Neuronal stem cell (in vitro differentiated cells): Measurements from ENCODE around the gene ZBTB8A.

Experiments used
- DNase-seq: peaks from one replicate; pipeline ENCODE4 v3.0.0-alpha.2; 2013; ENCODE audit warnings: low spot score
- H2AFZ ChIP-seq: one replicate; pipeline ENCODE4 v1.6.1; 2013; ENCODE audit warnings: mild to moderate bottlenecking, low read length, inconsistent platforms
- H2AK5ac ChIP-seq: 2 replicates; pipeline ENCODE4 v1.6.1; 2013; ENCODE audit warnings: low read depth, mild to moderate bottlenecking, inconsistent platforms, low read length, moderate library complexity, mixed read lengths
- H2BK120ac ChIP-seq: 2 replicates; pipeline ENCODE4 v1.6.1; 2013; ENCODE audit warnings: low read depth, mild to moderate bottlenecking, inconsistent platforms, low read length, moderate library complexity, mixed read lengths
- H2BK12ac ChIP-seq: one replicate; pipeline ENCODE4 v1.6.1; 2013; ENCODE audit warnings: low read length, inconsistent platforms
- H2BK15ac ChIP-seq: 2 replicates; pipeline ENCODE4 v1.6.1; 2013; ENCODE audit warnings: mild to moderate bottlenecking, low read length, inconsistent platforms, mixed read lengths
- H2BK5ac ChIP-seq: one replicate; pipeline ENCODE4 v1.6.1; 2013; ENCODE audit warnings: inconsistent platforms, mild to moderate bottlenecking, low read length, moderate library complexity
- H3K14ac ChIP-seq: one replicate; pipeline ENCODE4 v1.6.1; 2013; ENCODE audit warnings: low read length, inconsistent platforms
- H3K18ac ChIP-seq: 2 replicates; pipeline ENCODE4 v1.6.1; 2013; ENCODE audit warnings: low read length, inconsistent platforms
- H3K23ac ChIP-seq: 2 replicates; pipeline ENCODE4 v1.6.1; 2013; ENCODE audit warnings: low read depth, mild to moderate bottlenecking, mixed read lengths, low read length, inconsistent platforms; ENCODE audit not compliant: poor library complexity
- H3K27ac ChIP-seq: replicated peaks from 3 replicates; pipeline ENCODE4 v1.5.1; 2013; ENCODE audit warnings: low read length, inconsistent platforms
- H3K27me3 ChIP-seq, 3 experiments: 2 replicates each; pipeline ENCODE4 v1.6.1; 2013; ENCODE audit warnings: low read length in 3 of 3, mild to moderate bottlenecking in 2 of 3, inconsistent platforms in 1 of 3, low read depth in 1 of 3, mixed read lengths in 1 of 3, moderate library complexity in 1 of 3; ENCODE audit not compliant: control insufficient read depth in 3 of 3, insufficient read depth in 3 of 3
- H3K36me3 ChIP-seq, 2 donors: replicated peaks in 1 of 2; 2 replicates each; pipeline ENCODE4 v1.6.1; 2013; ENCODE audit warnings: low read length in 2 of 2; ENCODE audit not compliant: control insufficient read depth in 2 of 2, insufficient read depth in 2 of 2
- H3K4ac ChIP-seq: 2 replicates; pipeline ENCODE4 v1.6.1; 2013; ENCODE audit warnings: inconsistent platforms, mild to moderate bottlenecking, low read length, moderate library complexity
- H3K4me1 ChIP-seq, 2 donors: 1 replicate in 1 of 2; 2 replicates in 1 of 2; pipeline ENCODE4 v1.6.1; 2013; ENCODE audit warnings: low read length in 2 of 2, low read depth in 1 of 2; ENCODE audit not compliant: control insufficient read depth in 2 of 2, insufficient read depth in 1 of 2
- H3K4me2 ChIP-seq: one replicate; pipeline ENCODE4 v1.6.1; 2013; ENCODE audit warnings: mild to moderate bottlenecking, low read length, inconsistent platforms; ENCODE audit not compliant: insufficient read depth, poor library complexity, severe bottlenecking
- H3K4me3 ChIP-seq, 2 donors: 2 replicates each; pipeline ENCODE4 v1.5.1; 2013; ENCODE audit warnings: low read length in 2 of 2, mild to moderate bottlenecking in 2 of 2, inconsistent platforms in 1 of 2, moderate library complexity in 1 of 2
- H3K79me1 ChIP-seq: one replicate; pipeline ENCODE4 v1.6.1; 2013; ENCODE audit warnings: low read depth, mild to moderate bottlenecking, inconsistent platforms, low read length, moderate library complexity
- H3K9ac ChIP-seq: one replicate; pipeline ENCODE4 v1.6.1; 2013; ENCODE audit warnings: mild to moderate bottlenecking, low read depth, low read length, inconsistent platforms; ENCODE audit not compliant: poor library complexity
- H3K9me3 ChIP-seq, 2 donors: replicated peaks in 1 of 2; 2 replicates each; pipeline versions ENCODE3 to v1.6.1; 2013; ENCODE audit warnings: low read length in 2 of 2, mild to moderate bottlenecking in 2 of 2, inconsistent platforms in 1 of 2, low read depth in 1 of 2, mixed read lengths in 1 of 2, moderate library complexity in 1 of 2; ENCODE audit not compliant: control insufficient read depth in 2 of 2, insufficient read depth in 1 of 2
- H4K8ac ChIP-seq: one replicate; pipeline ENCODE4 v1.6.1; 2013; ENCODE audit warnings: low read depth, mild to moderate bottlenecking, inconsistent platforms, low read length, moderate library complexity
- H4K91ac ChIP-seq: one replicate; pipeline ENCODE4 v1.6.1; 2013; ENCODE audit warnings: low read length, low read depth, mild to moderate bottlenecking, inconsistent platforms; ENCODE audit not compliant: poor library complexity
- WGBS, 2 donors: extraction: QIAGEN DNeasy Blood & Tissue Kit; methylation state at CpG; one replicate each; pipeline ENCODE4 v1.1.7; 2013; ENCODE audit warnings: missing lambda C conversion rate in 2 of 2, mixed read lengths in 1 of 2; ENCODE audit not compliant: insufficient read length in 2 of 2, insufficient replicate concordance in 1 of 2; ENCODE audit errors: extremely low coverage in 2 of 2; 5-methylcytosine and 5-hydroxymethylcytosine counted together

ZBTB8A gene

DNA sequence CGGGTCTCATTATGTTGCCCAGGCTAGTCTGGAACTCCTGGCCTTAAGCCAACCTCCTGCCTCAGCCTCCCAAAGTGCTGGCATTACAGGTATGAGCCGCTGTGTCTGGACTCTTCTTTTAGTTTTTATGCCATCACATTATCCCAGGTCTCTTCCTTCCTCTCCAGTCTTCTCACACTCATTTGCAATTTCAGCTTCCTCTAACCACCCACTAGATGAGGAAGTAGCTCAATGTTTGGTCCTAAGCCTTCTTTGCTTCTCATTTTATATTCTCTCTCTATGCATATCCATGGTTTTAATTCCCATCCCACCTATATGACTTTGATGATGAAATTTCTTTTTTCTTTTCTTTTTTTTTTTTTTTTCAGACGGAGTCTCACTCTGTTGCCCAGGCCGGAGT, 3.1 kb upstream of the ZBTB8A start:
- DNase-seq, result no peak
- no peaks in the 10 kb centered on the region for H3K79me1 ChIP-seq
- peaks cover 0 to 6% (median 2%) of the 10 kb centered on the region in 3 experiments for H3K27me3 ChIP-seq
- no peak overlapping the region for H3K4me3 ChIP-seq
- H3K27ac ChIP-seq, result no peak overlapping the region
- H2BK120ac ChIP-seq, result no peak overlapping the region
- no peaks in the 10 kb centered on the region for H3K36me3 ChIP-seq
- no peak overlapping the region for H3K4ac ChIP-seq
- H2AK5ac ChIP-seq, result no peak overlapping the region
- no peak overlapping the region for H2AFZ ChIP-seq
- no peak overlapping the region for H4K91ac ChIP-seq
- H3K18ac ChIP-seq, result no peak overlapping the region
- no peak overlapping the region for H2BK12ac ChIP-seq
- peaks cover 3 to 11% of the 10 kb centered on the region in 2 donors for H3K4me1 ChIP-seq
- no peak overlapping the region for H2BK15ac ChIP-seq
- no peak overlapping the region for H4K8ac ChIP-seq
- H3K4me2 ChIP-seq, result no peak overlapping the region
- H3K9me3 ChIP-seq, result no peaks in the 10 kb centered on the region
- WGBS, 2 donors, result no CpG with 5 or more reads among the region's 4 CpGs
- no peak overlapping the region for H3K23ac ChIP-seq
- no peak overlapping the region for H3K9ac ChIP-seq
- no peak overlapping the region for H3K14ac ChIP-seq
- H2BK5ac ChIP-seq, result no peak overlapping the region

DNA sequence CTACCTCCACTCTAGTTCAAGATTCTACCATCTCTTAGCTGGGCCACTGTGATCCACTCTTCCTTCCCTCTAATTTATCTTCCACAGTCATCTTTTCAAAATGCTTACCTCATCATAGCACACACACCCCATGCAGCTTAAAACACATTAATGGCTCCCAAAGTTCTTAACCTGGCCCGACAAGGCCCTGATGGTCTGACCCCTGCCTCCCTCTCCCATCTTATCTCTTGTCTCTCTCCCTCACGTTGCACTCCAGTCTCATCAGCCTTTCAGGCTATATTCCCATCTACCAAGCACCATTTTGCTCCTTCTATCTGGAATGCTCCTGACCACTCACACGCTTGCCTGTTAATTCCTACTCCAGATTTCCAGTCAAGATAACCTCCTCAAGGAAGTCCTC, 2.5 kb upstream of the ZBTB8A start:
- H3K4me1 ChIP-seq, result peaks cover 3 to 11% of the 10 kb centered on the region in 2 donors
- no peak overlapping the region for H2BK15ac ChIP-seq
- no peak overlapping the region for H3K4me3 ChIP-seq
- peaks cover 0 to 6% (median 2%) of the 10 kb centered on the region in 3 experiments for H3K27me3 ChIP-seq
- H3K18ac ChIP-seq, result no peak overlapping the region
- no peak overlapping the region for H2BK5ac ChIP-seq
- no peak overlapping the region for H4K8ac ChIP-seq
- H3K4me2 ChIP-seq, result no peak overlapping the region
- H3K9ac ChIP-seq, result no peak overlapping the region
- no peak overlapping the region for H2BK12ac ChIP-seq
- H3K79me1 ChIP-seq, result no peaks in the 10 kb centered on the region
- H3K27ac ChIP-seq, result no peak overlapping the region
- no peaks in the 10 kb centered on the region for H3K9me3 ChIP-seq
- no peak for DNase-seq
- no peak overlapping the region for H2BK120ac ChIP-seq
- no peak overlapping the region for H2AFZ ChIP-seq
- no peak overlapping the region for H2AK5ac ChIP-seq
- H3K14ac ChIP-seq, result no peak overlapping the region
- no peak overlapping the region for H3K23ac ChIP-seq
- H4K91ac ChIP-seq, result no peak overlapping the region
- H3K36me3 ChIP-seq, result peaks cover 0 to 4% of the 10 kb centered on the region in 2 donors
- H3K4ac ChIP-seq, result no peak overlapping the region
- WGBS, 2 donors, result no CpG with 5 or more reads among the region's 3 CpGs

DNA sequence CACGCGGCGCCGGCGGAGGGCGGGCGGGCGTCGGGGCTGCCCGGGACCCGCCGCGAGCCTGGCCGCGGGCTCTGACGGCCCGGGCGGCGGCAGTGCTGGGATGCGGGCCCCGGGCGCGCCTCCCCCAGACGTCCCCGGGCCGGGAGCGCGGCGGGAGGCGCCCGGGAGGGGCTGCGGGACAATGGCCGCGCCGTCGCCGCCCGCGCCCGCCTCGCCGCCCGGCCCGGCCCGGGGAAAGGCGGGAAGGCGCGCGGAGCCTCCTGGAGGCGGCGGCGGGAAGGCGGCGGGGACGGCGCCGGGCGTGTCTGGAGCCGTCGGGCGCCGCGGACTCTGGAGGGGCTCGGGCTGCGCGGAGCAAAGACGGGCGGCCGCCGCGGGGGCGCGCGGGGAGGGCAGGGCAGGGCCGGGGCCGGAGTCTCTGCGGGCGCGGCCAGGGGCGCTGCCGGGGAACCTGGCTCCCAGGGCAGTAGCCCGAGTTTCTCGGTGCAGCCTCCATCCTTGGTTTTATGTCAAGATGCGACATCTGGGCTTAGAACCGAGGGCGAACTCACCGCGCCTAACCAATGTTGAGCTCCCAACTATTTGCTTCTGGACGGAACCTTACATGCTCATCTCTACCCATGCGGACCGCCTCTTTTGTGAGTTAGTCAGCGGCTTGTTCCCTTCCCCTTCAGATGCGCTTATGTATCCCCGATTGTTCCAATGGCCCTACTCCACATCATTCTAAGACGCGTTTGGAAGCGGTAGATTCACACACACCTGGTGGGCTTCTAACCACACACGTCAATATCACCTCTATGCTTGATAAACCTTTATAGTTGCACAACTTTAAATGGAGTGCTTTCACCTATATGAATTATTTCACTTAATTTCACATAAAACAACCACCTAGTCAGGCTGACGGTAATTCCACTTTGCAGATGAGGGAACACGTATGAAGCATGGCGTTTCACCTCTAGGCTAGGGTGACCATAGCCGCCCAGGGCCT, 651 bp downstream of the ZBTB8A start:
- H3K14ac ChIP-seq, result no peak overlapping the region
- H4K91ac ChIP-seq, result no peak overlapping the region
- H3K23ac ChIP-seq, result no peak overlapping the region
- peaks cover 0 to 5% (median 2%) of the 10 kb centered on the region in 3 experiments for H3K27me3 ChIP-seq
- peaks cover 3 to 11% of the 10 kb centered on the region in 2 donors for H3K4me1 ChIP-seq
- peak overlapping the region; percentile 79 for H2BK120ac ChIP-seq
- H3K9ac ChIP-seq, result peak overlapping the region; percentile 85
- DNase-seq, result peak; percentile 45
- H2AK5ac ChIP-seq, result no peak overlapping the region
- no peak overlapping the region for H3K4ac ChIP-seq
- H2BK15ac ChIP-seq, result peak overlapping the region; percentile 38
- no peak overlapping the region for H4K8ac ChIP-seq
- H3K9me3 ChIP-seq, result no peaks in the 10 kb centered on the region
- no CpG with 5 or more reads among the region's 102 CpGs for WGBS, 2 donors
- H2AFZ ChIP-seq, result peak overlapping the region; percentile 95
- peak overlapping the region; percentile 79 to 84 for H3K4me3 ChIP-seq
- H2BK12ac ChIP-seq, result no peak overlapping the region
- H2BK5ac ChIP-seq, result no peak overlapping the region
- H3K36me3 ChIP-seq, result peaks cover 0 to 11% of the 10 kb centered on the region in 2 donors
- H3K18ac ChIP-seq, result peak overlapping the region; percentile 88
- no peaks in the 10 kb centered on the region for H3K79me1 ChIP-seq
- H3K4me2 ChIP-seq, result peak overlapping the region; percentile 79
- H3K27ac ChIP-seq, result no peak overlapping the region

DNA sequence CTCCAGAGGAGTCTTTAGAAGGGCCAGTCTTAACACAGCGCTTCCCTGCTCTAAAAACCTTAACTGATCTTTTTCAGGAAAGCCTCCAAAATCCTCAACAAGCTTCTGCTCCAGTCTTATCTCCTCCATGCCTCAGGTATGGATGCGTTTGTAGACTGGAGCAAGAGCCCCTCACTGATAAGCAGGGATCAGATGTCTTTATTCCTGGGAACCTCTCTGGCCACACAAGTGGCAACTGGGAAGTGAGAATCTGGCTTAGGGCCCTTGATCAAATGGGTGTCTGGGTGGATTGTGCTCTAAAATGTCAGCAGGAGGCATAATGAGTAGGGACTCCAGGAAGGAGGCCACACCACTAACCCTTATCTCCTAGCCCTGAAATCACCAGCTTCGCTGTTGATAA, 1.4 kb downstream of the ZBTB8A start:
- peaks cover 3 to 11% of the 10 kb centered on the region in 2 donors for H3K4me1 ChIP-seq
- no peak overlapping the region for H2AK5ac ChIP-seq
- H3K9me3 ChIP-seq, result no peaks in the 10 kb centered on the region
- WGBS, 2 donors, result no CpG with 5 or more reads among the region's 3 CpGs
- no peak overlapping the region for H4K91ac ChIP-seq
- no peak overlapping the region for H2BK12ac ChIP-seq
- H3K9ac ChIP-seq, result no peak overlapping the region
- H2AFZ ChIP-seq, result peak overlapping the region; percentile 95
- peaks cover 0 to 2% (median 0%) of the 10 kb centered on the region in 3 experiments for H3K27me3 ChIP-seq
- H3K4me2 ChIP-seq, result peak overlapping the region; percentile 79
- no peak overlapping the region for H3K27ac ChIP-seq
- peaks cover 0 to 11% of the 10 kb centered on the region in 2 donors for H3K36me3 ChIP-seq
- H2BK15ac ChIP-seq, result no peak overlapping the region
- no peak for DNase-seq
- H2BK5ac ChIP-seq, result no peak overlapping the region
- H3K14ac ChIP-seq, result no peak overlapping the region
- H2BK120ac ChIP-seq, result no peak overlapping the region
- H3K4me3 ChIP-seq, result peak overlapping the region; percentile 79 to 84
- no peak overlapping the region for H3K4ac ChIP-seq
- no peak overlapping the region for H4K8ac ChIP-seq
- H3K18ac ChIP-seq, result no peak overlapping the region
- no peak overlapping the region for H3K23ac ChIP-seq
- no peaks in the 10 kb centered on the region for H3K79me1 ChIP-seq
